HCT116 (cell line): ENCODE results near the gene EXOC6B. TPM values are rescaled to one million over a fixed set of nuclear protein-coding genes. Genes with fewer than 3 reads are reported as not detected.

ENCODE experiments used
- ATAC-seq: fragments of 200-7000 bp; cut with Tn5 transposase; 2 replicates; pipeline ENCODE4 v1.9.1; 2020; ENCODE audit warnings: mild to moderate bottlenecking, moderate library complexity
- BruUV-seq: library from RNA; stranded (reverse); fragments of 400-500 nt; replicated peaks from 2 replicates; lab custom pipeline; 2021; lab: Mats Ljungman, UMichigan
- CTCF ChIA-PET: fragments of 300-600 bp; sonication (Branson Sonifier 250); formaldehyde crosslinking; loops from one replicate; lab custom pipeline; 2021; ENCODE audit warnings: antibody characterized with exemption; lab: Charles Lee
- POLR2A ChIA-PET: fragments of 300-600, 350-600 bp; sonication (Branson Sonifier 250); formaldehyde crosslinking; loops from one replicate; lab custom pipeline; 2021; ENCODE audit warnings: antibody characterized with exemption; lab: Charles Lee
- RAD21 ChIA-PET, 2 experiments: fragments of 300-600 bp; sonication (Branson Sonifier 250); formaldehyde crosslinking; loops; one replicate each; lab custom pipeline; 2023; ENCODE audit warnings: low total read pairs in 2 of 2; ENCODE audit not compliant: uncharacterized antibody in 2 of 2, unreplicated experiment in 2 of 2, low non-redundant PET in 1 of 2; lab: Charles Lee
- DNase-seq: peaks from one replicate; pipeline ENCODE4 v3.0.0-alpha.2; 2010; ENCODE audit warnings: low read depth, low spot score
- H2AFZ ChIP-seq: fragments of 200-600 bp; shearing (Covaris generic), sonication (generic); 2 replicates; pipeline ENCODE4 v1.6.1; 2017; ENCODE audit warnings: low read depth, mixed run types, mixed read lengths, antibody characterized with exemption, low read length; ENCODE audit not compliant: poor library complexity, severe bottlenecking
- H3K27ac ChIP-seq: 2 replicates; pipeline ENCODE4 v1.5.1; 2012; ENCODE audit warnings: low read depth, low read length
- H3K27me3 ChIP-seq: fragments of 200-600 bp; sonication (generic); 2 replicates; pipeline ENCODE4 v1.6.1; 2016; ENCODE audit warnings: mixed run types, low read length, mixed read lengths; ENCODE audit not compliant: insufficient read depth
- H3K36me3 ChIP-seq, 2 experiments: fragments of 200-500 bp in 1 of 2; fragments of 200-600 bp in 1 of 2; sonication (Bioruptor generic) in 1 of 2; sonication (generic) in 1 of 2; 2 replicates each; pipeline versions ENCODE4 v1.5.1 to v1.6.1; 2014 to 2016; ENCODE audit warnings: low read length in 2 of 2, inconsistent platforms in 1 of 2, mixed read lengths in 1 of 2, mixed run types in 1 of 2; ENCODE audit not compliant: insufficient read depth in 2 of 2, control insufficient read depth in 1 of 2
- H3K4me1 ChIP-seq, 2 experiments: fragments of 200-600 bp in 1 of 2; sonication (generic) in 1 of 2; 2 replicates each; pipeline versions ENCODE4 v1.5.1 to v1.6.1; 2012 to 2017; ENCODE audit warnings: low read length in 2 of 2, inconsistent platforms in 1 of 2, mild to moderate bottlenecking in 1 of 2, mixed read lengths in 1 of 2, mixed run types in 1 of 2, moderate library complexity in 1 of 2; ENCODE audit not compliant: insufficient read depth in 2 of 2, control insufficient read depth in 1 of 2
- H3K4me2 ChIP-seq: fragments of 200-600 bp; sonication (generic); 2 replicates; pipeline ENCODE4 v1.6.1; 2017; ENCODE audit warnings: mixed run types, low read length, mixed read lengths
- H3K4me3 ChIP-seq, 2 experiments: fragments of 200-600 bp in 1 of 2; sonication (generic) in 1 of 2; replicated peaks in 1 of 2; 2 replicates each; pipeline ENCODE4 v1.5.1; 2011 to 2016; ENCODE audit warnings: low read length in 2 of 2, control low read depth in 1 of 2, low read depth in 1 of 2, mild to moderate bottlenecking in 1 of 2, mixed read lengths in 1 of 2, mixed run types in 1 of 2
- H3K79me2 ChIP-seq: fragments of 200-600 bp; sonication (generic); 2 replicates; pipeline ENCODE4 v1.6.1; 2017; ENCODE audit warnings: mild to moderate bottlenecking, mixed run types, low read length, moderate library complexity, mixed read lengths; ENCODE audit not compliant: insufficient read depth
- H3K9ac ChIP-seq: fragments of 200-600 bp; sonication (generic); 2 replicates; pipeline ENCODE4 v1.6.1; 2016; ENCODE audit warnings: low read length, mixed read lengths
- H3K9me2 ChIP-seq: fragments of 200-600 bp; sonication (generic), shearing (Covaris generic); 2 replicates; pipeline ENCODE4 v1.6.1; 2017; ENCODE audit warnings: mixed run types, mild to moderate bottlenecking, moderate library complexity; ENCODE audit not compliant: insufficient read depth
- H3K9me3 ChIP-seq, 2 experiments: fragments of 200-500 bp in 1 of 2; fragments of 200-600 bp in 1 of 2; sonication (Bioruptor generic) in 1 of 2; sonication (generic) in 1 of 2; 2 replicates each; pipeline ENCODE4 v1.6.1; 2014 to 2017; ENCODE audit warnings: low read length in 2 of 2, mixed read lengths in 2 of 2, inconsistent platforms in 1 of 2, low read depth in 1 of 2, mild to moderate bottlenecking in 1 of 2, mixed run types in 1 of 2, moderate library complexity in 1 of 2; ENCODE audit not compliant: control insufficient read depth in 1 of 2, insufficient read depth in 1 of 2
- H4K20me1 ChIP-seq: fragments of 200-600 bp; sonication (generic), shearing (Covaris generic); 2 replicates; pipeline ENCODE4 v1.6.1; 2017; ENCODE audit warnings: mixed run types, mild to moderate bottlenecking, moderate library complexity; ENCODE audit not compliant: insufficient read depth
- ATF3 ChIP-seq: IDR thresholded peaks from 2 replicates; pipeline ENCODE4 v1.6.1; 2012
- CTCF ChIP-seq, 3 experiments: fragments of 200-600 bp in 1 of 3; sonication (generic) in 1 of 3; IDR thresholded peaks in 2 of 3; conservative IDR thresholded peaks in 1 of 3; 2 replicates each; pipeline ENCODE4 v1.5.1; 2012 to 2017; ENCODE audit warnings: low read depth in 2 of 3, low read length in 2 of 3, antibody characterized with exemption in 1 of 3, borderline replicate concordance in 1 of 3, control low read depth in 1 of 3, mild to moderate bottlenecking in 1 of 3, mixed read lengths in 1 of 3, mixed run types in 1 of 3, moderate library complexity in 1 of 3; ENCODE audit not compliant: insufficient read depth in 1 of 3
- EGR1 ChIP-seq: IDR thresholded peaks from 2 replicates; pipeline ENCODE4 v1.6.1; 2012; ENCODE audit warnings: low read depth
- ELF1 ChIP-seq: IDR thresholded peaks from 2 replicates; pipeline ENCODE4 v1.6.1; 2012; ENCODE audit warnings: low read depth, borderline replicate concordance
- EZH2 ChIP-seq: fragments of 200-600 bp; sonication (generic); IDR thresholded peaks from 2 replicates; pipeline ENCODE4 v1.6.1; 2017; ENCODE audit warnings: antibody characterized with exemption, mixed run types
- EZH2phosphoT487 ChIP-seq: fragments of 200-600 bp; IDR thresholded peaks from 2 replicates; pipeline ENCODE4 v1.6.1; 2018; ENCODE audit warnings: antibody characterized with exemption, borderline replicate concordance
- FOSL1 ChIP-seq: IDR thresholded peaks from 2 replicates; pipeline ENCODE4 v1.6.1; 2012; ENCODE audit warnings: low read depth
- JUND ChIP-seq: IDR thresholded peaks from 2 replicates; pipeline ENCODE4 v1.6.1; 2012
- MAX ChIP-seq: IDR thresholded peaks from 2 replicates; pipeline ENCODE4 v1.6.1; 2012
- POLR2A ChIP-seq: IDR thresholded peaks from 2 replicates; pipeline ENCODE4 v1.7.0; 2011; ENCODE audit warnings: borderline replicate concordance; ENCODE audit not compliant: insufficient read depth, insufficient read length; ENCODE audit errors: extremely low read depth
- POLR2AphosphoS5 ChIP-seq: IDR thresholded peaks from 2 replicates; pipeline ENCODE4 v1.6.1; 2011; ENCODE audit warnings: mild to moderate bottlenecking, low read depth, low read length, moderate library complexity
- RAD21 ChIP-seq: IDR thresholded peaks from 2 replicates; pipeline ENCODE4 v1.6.1; 2012; ENCODE audit warnings: low read depth, mild to moderate bottlenecking
- REST ChIP-seq: IDR thresholded peaks from 2 replicates; pipeline ENCODE4 v1.6.1; 2012; ENCODE audit warnings: low read depth
- SP1 ChIP-seq: IDR thresholded peaks from 2 replicates; pipeline ENCODE4 v1.6.1; 2012; ENCODE audit warnings: low read depth
- SRF ChIP-seq: IDR thresholded peaks from 2 replicates; pipeline ENCODE4 v1.6.1; 2012; ENCODE audit warnings: low read depth
- YY1 ChIP-seq: IDR thresholded peaks from 2 replicates; pipeline ENCODE4 v1.6.1; 2011; ENCODE audit warnings: low read length, low read depth, moderate library complexity, mild to moderate bottlenecking; ENCODE audit not compliant: insufficient replicate concordance; ENCODE audit errors: extremely low read depth
- ZFX ChIP-seq: fragments of 450-650 bp; IDR thresholded peaks from 2 replicates; pipeline ENCODE4 v1.6.1; 2017
- ZNF274 ChIP-seq: fragments of 200-500 bp; sonication (Bioruptor generic); IDR thresholded peaks from 2 replicates; pipeline ENCODE4 v1.6.1; 2014; ENCODE audit warnings: mild to moderate bottlenecking, low read depth, low read length, inconsistent platforms
- intact Hi-C: fragments of 100-400 bp; cut with micrococcal nuclease; formaldehyde crosslinking; loops from 2 replicates; pipeline ENCODE4 v1.10.0; 2022
- total RNA-seq: library from RNA; stranded (reverse); gene quantifications from one replicate; pipeline ENCODE4 v1.2.1, GENCODE V29; 2021; ENCODE audit not compliant: unreplicated experiment
- TF ChIP-seq, protein P1 (sequence below): IDR thresholded peaks from 2 replicates; pipeline ENCODE4 v1.6.1; 2011; ENCODE audit warnings: mild to moderate bottlenecking, low read length, moderate library complexity; ENCODE audit not compliant: insufficient replicate concordance; ENCODE audit errors: extremely low read depth

EXOC6B gene
- total RNA-seq, 1 experiment from 2014 or later, result 25.4 TPM

DNA sequence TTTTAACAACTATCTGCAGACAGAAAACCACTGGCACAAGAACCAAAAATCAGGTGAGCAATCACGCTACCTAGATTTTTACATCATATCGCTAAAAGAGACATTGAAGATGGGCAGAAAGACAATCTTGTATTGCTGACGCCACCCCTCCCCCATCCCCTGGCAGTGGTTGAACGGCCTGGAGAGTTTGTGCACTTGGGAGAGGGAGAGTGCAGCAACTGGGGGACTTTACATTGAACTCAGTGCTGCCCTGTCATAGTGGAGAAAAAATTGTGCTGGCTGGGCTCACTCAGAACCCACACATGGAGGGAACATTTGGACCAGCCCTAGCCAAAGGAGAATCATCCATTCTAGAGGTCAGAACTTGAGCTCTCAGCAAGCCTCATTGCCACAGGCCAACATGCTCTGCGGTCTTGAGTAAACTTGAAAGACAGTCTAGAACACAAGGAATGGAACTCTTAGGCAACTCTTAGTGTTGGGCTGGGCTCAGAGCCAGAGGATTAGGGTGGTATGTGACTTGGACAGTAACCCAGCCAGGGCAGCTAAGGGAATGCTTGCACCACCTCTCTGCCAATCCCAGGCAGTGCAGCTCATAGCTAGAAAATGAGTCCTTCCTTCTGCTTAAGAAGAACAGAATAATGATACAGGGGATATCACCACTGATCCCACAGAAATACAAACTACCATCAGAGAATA is 458.2 kb downstream of the EXOC6B start:
- Histone ChIP-seq H3K27ac (0 out of 2 replicates have a peak overlapping the region, but pooled peaks have one; percentile 34), H3K4me3 (0 out of 4 replicates have a peak overlapping the region, but pooled peaks of 1 of the 2 experiments have one; percentile 0), H3K9me2 (no peaks in the 10 kb centered on the region), H2AFZ (no peak overlapping the region), H4K20me1 (no peaks in the 10 kb centered on the region), H3K4me2 (peak overlapping the region; percentile 59), H3K79me2 (no peaks in the 10 kb centered on the region), H3K9me3 (no peaks in the 10 kb centered on the region), H3K4me1 (peaks cover 6 to 10% of the 10 kb centered on the region in 2 experiments; a peak in 3 of 4 replicates), H3K27me3 (no peaks in the 10 kb centered on the region), H3K36me3 (no peaks in the 10 kb centered on the region), H3K9ac (no peak overlapping the region)
- ATAC-seq (peak; percentile 100), DNase-seq (peak; percentile 82)
- ChIA-PET CTCF (interaction anchor here (0.8 to 1.3 kb wide), 3 partner anchors 8 to 217 kb away, joined by 3 to 4 read pairs (median 3); no protein-coding TSS in a partner anchor), RAD21 (no interaction called here), POLR2A (interaction anchor here (0.6 kb wide), 1 partner anchor 24 kb away, joined by 3 read pairs; no protein-coding TSS in a partner anchor)
- BruUV-seq, result no TSS peak
- intact Hi-C loops, result loop anchor here (2.0 kb wide), 1 partner anchor 27 kb away; no protein-coding TSS in a partner anchor
- TF ChIP-seq EGR1 (no peak), JUND (no peak), EZH2phosphoT487 (no peak), MAX (peak; percentile 38; the same call in 1 of the 2 replicates), ZNF274 (no peak), ATF3 (no peak), EZH2 (no peak), SRF (no peak), POLR2A (no peak), ZFX (no peak), REST (no peak), SP1 (peak; percentile 39), RAD21 (peak; percentile 58), FOSL1 (no peak), ELF1 (no peak), POLR2AphosphoS5 (peak; percentile 36; the same call in 1 of the 2 replicates), CTCF (IDR thresholded peaks at IDR 0.05 in 2 of 3, conservative IDR thresholded peaks at IDR 0.05 in 1 of 3; ENCODE audit: borderline replicate concordance in 1 of 3, insufficient read depth in 1 of 3, low read depth in 2 of 3, low read length in 2 of 3) (peak; percentile 34 to 69 (median 46); a peak in 5 of 6 replicates), YY1 (no peak)
- TF ChIP-seq, protein P1, sequence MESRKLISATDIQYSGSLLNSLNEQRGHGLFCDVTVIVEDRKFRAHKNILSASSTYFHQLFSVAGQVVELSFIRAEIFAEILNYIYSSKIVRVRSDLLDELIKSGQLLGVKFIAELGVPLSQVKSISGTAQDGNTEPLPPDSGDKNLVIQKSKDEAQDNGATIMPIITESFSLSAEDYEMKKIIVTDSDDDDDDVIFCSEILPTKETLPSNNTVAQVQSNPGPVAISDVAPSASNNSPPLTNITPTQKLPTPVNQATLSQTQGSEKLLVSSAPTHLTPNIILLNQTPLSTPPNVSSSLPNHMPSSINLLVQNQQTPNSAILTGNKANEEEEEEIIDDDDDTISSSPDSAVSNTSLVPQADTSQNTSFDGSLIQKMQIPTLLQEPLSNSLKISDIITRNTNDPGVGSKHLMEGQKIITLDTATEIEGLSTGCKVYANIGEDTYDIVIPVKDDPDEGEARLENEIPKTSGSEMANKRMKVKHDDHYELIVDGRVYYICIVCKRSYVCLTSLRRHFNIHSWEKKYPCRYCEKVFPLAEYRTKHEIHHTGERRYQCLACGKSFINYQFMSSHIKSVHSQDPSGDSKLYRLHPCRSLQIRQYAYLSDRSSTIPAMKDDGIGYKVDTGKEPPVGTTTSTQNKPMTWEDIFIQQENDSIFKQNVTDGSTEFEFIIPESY, result no peak
